Measurements from ENCODE around the gene VWA3A. TPM values are rescaled to one million over a fixed set of nuclear protein-coding genes. Genes with fewer than 3 reads are reported as not detected.
"Not testable (repeated sequence)": the region's sequence is repeated elsewhere in the genome, so short reads cannot be mapped to it uniquely, and the experiment has no call there.

Gene VWA3A
- total RNA-seq, 1 experiment from 2014 or later, result 0.64 TPM

GRCh38 chr16:22099256-22099975 is 7.1 kb downstream of the VWA3A start:
- no peak overlapping the region for H3K4me3 ChIP-seq (ENCODE audit: low read depth, low read length, poor library complexity, severe bottlenecking)
- ChIA-PET CTCF (interaction anchor here (0.6 to 2.1 kb wide), 13 partner anchors 13 to 1911 kb away, joined by 3 to 26 read pairs (median 4); partner anchors contain the start of gene UQCRC2), POLR2A (ENCODE audit: low non-redundant PET) (interaction anchor here (0.7 kb wide), 1 partner anchor 591 kb away, joined by 7 read pairs; no protein-coding TSS in a partner anchor)
- H3K4me1 ChIP-seq (ENCODE audit: insufficient read depth, low read length, poor library complexity, severe bottlenecking), result no peaks in the 10 kb centered on the region
- no peak for DNase-seq (ENCODE audit: low spot score)
- TF ChIP-seq EZH2 (IDR thresholded peaks at IDR 0.05; ENCODE audit: borderline replicate concordance, low read depth, low read length, poor library complexity, severe bottlenecking) (no peak), CTCF (conservative IDR thresholded peaks at IDR 0.05; ENCODE audit: low read depth, low read length) (no peak)
- H3K36me3 ChIP-seq (ENCODE audit: insufficient read depth, low read length, poor library complexity, severe bottlenecking), result no peaks in the 10 kb centered on the region
- H3K27ac ChIP-seq (ENCODE audit: low read depth, low read length, poor library complexity, severe bottlenecking), result no peak overlapping the region
- no peaks in the 10 kb centered on the region for H3K9me3 ChIP-seq (ENCODE audit: low read depth, low read length, poor library complexity, severe bottlenecking)
- H3K27me3 ChIP-seq (replicated peaks; ENCODE audit: insufficient read depth, low read depth, low read length, poor library complexity), result no peaks in the 10 kb centered on the region
- intact Hi-C loops (cut with micrococcal nuclease; ENCODE audit: unreplicated experiment), result loop anchor here (2.0 kb wide), 1 partner anchor 99 kb away; the partner anchor contains the start of gene PDZD9
- BruUV-seq (replicated peaks), result no TSS peak

- Histone ChIP-seq H3K27ac (ENCODE audit: low read depth, low read length, poor library complexity, severe bottlenecking) (no peak overlapping the region), H3K27me3 (replicated peaks; ENCODE audit: insufficient read depth, low read depth, low read length, poor library complexity) (peaks cover 4% of the 10 kb centered on the region), H3K9me3 (ENCODE audit: low read depth, low read length, poor library complexity, severe bottlenecking) (no peaks in the 10 kb centered on the region), H3K4me1 (ENCODE audit: insufficient read depth, low read length, poor library complexity, severe bottlenecking) (no peaks in the 10 kb centered on the region), H3K4me3 (ENCODE audit: low read depth, low read length, poor library complexity, severe bottlenecking) (no peak overlapping the region), H3K36me3 (ENCODE audit: insufficient read depth, low read length, poor library complexity, severe bottlenecking) (no peaks in the 10 kb centered on the region)
- intact Hi-C loops (cut with micrococcal nuclease; ENCODE audit: unreplicated experiment), result no loop called here
- no TSS peak for BruUV-seq (replicated peaks)
- DNase-seq (ENCODE audit: low spot score), result no peak
- ChIA-PET POLR2A (ENCODE audit: low non-redundant PET) (no interaction called here), CTCF (no interaction called here)
- TF ChIP-seq EZH2 (IDR thresholded peaks at IDR 0.05; ENCODE audit: borderline replicate concordance, low read depth, low read length, poor library complexity, severe bottlenecking) (no peak), CTCF (conservative IDR thresholded peaks at IDR 0.05; ENCODE audit: low read depth, low read length) (no peak)
Measured at GRCh38 chr16:22103441-22103840, 11.1 kb downstream of the VWA3A start.

- DNase-seq (ENCODE audit: low spot score), result no peak
- BruUV-seq (replicated peaks), result no TSS peak
- Histone ChIP-seq H3K36me3 (ENCODE audit: insufficient read depth, low read length, poor library complexity, severe bottlenecking) (no peaks in the 10 kb centered on the region), H3K27me3 (replicated peaks; ENCODE audit: insufficient read depth, low read depth, low read length, poor library complexity) (peaks cover 13% of the 10 kb centered on the region), H3K4me1 (ENCODE audit: insufficient read depth, low read length, poor library complexity, severe bottlenecking) (no peaks in the 10 kb centered on the region), H3K27ac (ENCODE audit: low read depth, low read length, poor library complexity, severe bottlenecking) (no peak overlapping the region), H3K9me3 (ENCODE audit: low read depth, low read length, poor library complexity, severe bottlenecking) (no peaks in the 10 kb centered on the region), H3K4me3 (ENCODE audit: low read depth, low read length, poor library complexity, severe bottlenecking) (no peak overlapping the region)
- POLR2A ChIA-PET (ENCODE audit: low non-redundant PET), result no interaction called here
- no peak for TF ChIP-seq CTCF (conservative IDR thresholded peaks at IDR 0.05; ENCODE audit: low read depth, low read length)
- TF ChIP-seq EZH2 (IDR thresholded peaks at IDR 0.05; ENCODE audit: borderline replicate concordance, low read depth, low read length, poor library complexity, severe bottlenecking), result no peak
- CTCF ChIA-PET, result no interaction called here
- intact Hi-C loops (cut with micrococcal nuclease; ENCODE audit: unreplicated experiment), result no loop called here
Measured at GRCh38 chr16:22109258-22109898, 17.0 kb downstream of the VWA3A start.

GRCh38 chr16:22111629-22112028 is 19.3 kb downstream of the VWA3A start:
- DNase-seq (ENCODE audit: low spot score); BruUV-seq (replicated peaks); CTCF ChIA-PET; H3K9me3 ChIP-seq (ENCODE audit: low read depth, low read length, poor library complexity, severe bottlenecking); H3K4me3 ChIP-seq (ENCODE audit: low read depth, low read length, poor library complexity, severe bottlenecking); H3K36me3 ChIP-seq (ENCODE audit: insufficient read depth, low read length, poor library complexity, severe bottlenecking); H3K27ac ChIP-seq (ENCODE audit: low read depth, low read length, poor library complexity, severe bottlenecking); POLR2A ChIA-PET (ENCODE audit: low non-redundant PET); intact Hi-C loops (cut with micrococcal nuclease; ENCODE audit: unreplicated experiment); H3K4me1 ChIP-seq (ENCODE audit: insufficient read depth, low read length, poor library complexity, severe bottlenecking): not testable (repeated sequence)
- H3K27me3 ChIP-seq (replicated peaks; ENCODE audit: insufficient read depth, low read depth, low read length, poor library complexity), result peaks cover 13% of the 10 kb centered on the region
